ENCODE data around the gene DRC7. TPM values are rescaled to one million over a fixed set of nuclear protein-coding genes. Genes with fewer than 3 reads are reported as not detected.

The DRC7 gene
- total RNA-seq, 2 donors from 2014 or later = not detected

DNA sequence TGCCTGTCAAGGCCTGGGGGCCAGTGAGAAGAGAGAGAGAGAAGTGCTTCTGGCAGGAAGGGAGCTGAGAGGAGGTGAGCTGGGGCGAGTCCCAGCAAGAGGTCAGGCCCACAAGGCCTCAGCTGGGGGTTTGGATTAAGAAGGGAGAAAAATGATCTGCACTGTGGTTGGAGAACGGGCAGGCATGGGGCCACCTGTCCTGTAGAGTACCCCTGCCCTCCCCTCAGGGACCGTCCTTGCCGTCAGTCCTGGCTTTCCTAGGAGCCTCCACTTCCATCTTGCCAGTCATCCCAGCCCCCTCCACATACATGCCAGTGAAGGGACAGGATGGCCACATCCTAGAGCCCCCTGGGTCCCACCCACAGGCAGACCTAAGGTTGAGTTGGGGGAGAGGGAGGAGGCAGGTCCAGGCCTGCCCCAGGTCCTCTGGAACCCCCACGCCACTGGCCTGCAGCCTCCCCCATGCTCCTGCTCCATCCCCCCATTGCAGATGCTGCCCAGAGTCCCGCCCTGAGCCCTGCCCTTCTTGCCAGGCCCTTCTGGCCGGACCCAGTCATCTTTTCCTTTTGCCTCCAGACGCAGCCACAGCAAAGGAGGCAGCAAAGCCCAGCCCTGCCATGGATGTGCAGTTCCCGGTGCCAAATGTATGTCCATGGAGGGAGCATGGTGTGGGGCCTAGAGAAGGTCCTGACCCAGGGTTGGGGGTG, 59.9 kb downstream of the DRC7 start:
- no peak overlapping the region for H3K27ac ChIP-seq
- no peaks in the 10 kb centered on the region for H3K27me3 ChIP-seq
- H3K4me1 ChIP-seq = peaks cover 0 to 17% of the 10 kb centered on the region in 2 donors
- H3K4me3 ChIP-seq = no peak overlapping the region
- no peaks in the 10 kb centered on the region for H3K9me3 ChIP-seq
- peaks cover 27% of the 10 kb centered on the region for H3K36me3 ChIP-seq
- TF ChIP-seq, protein P1, sequence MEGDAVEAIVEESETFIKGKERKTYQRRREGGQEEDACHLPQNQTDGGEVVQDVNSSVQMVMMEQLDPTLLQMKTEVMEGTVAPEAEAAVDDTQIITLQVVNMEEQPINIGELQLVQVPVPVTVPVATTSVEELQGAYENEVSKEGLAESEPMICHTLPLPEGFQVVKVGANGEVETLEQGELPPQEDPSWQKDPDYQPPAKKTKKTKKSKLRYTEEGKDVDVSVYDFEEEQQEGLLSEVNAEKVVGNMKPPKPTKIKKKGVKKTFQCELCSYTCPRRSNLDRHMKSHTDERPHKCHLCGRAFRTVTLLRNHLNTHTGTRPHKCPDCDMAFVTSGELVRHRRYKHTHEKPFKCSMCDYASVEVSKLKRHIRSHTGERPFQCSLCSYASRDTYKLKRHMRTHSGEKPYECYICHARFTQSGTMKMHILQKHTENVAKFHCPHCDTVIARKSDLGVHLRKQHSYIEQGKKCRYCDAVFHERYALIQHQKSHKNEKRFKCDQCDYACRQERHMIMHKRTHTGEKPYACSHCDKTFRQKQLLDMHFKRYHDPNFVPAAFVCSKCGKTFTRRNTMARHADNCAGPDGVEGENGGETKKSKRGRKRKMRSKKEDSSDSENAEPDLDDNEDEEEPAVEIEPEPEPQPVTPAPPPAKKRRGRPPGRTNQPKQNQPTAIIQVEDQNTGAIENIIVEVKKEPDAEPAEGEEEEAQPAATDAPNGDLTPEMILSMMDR (IDR thresholded peaks at IDR 0.05) = no peak
- DNase-seq (ENCODE audit: low spot score) = no peak

DNA sequence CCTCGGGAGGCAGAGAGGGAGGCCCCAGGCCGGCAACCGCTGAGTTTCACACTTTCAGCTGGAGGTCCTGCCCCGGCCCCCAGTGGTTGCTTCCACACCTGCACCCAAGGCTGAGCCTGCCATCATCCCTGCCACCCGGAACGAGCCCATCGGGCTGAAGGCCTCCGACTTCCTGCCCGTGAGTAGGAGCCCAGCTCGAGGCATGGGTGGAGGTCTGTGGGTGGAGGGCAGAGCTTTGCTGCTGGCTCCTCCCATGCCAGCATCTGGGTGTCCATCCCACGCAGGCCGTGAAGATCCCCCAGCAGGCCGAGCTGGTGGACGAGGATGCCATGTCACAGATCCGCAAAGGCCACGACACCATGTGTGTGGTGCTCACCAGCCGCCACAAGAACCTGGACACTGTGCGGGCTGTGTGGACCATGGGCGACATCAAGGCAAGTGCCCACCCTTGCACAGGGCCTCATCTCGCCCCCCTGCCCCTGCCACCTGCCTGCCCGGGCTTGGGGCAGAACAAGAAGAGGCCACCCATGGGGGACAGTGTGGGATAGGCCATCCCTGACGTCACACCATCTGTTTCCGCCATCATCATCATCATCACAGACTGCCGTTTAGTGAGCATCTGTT, 60.6 kb downstream of the DRC7 start:
- TF ChIP-seq, protein P1 (IDR thresholded peaks at IDR 0.05) = no peak

DNA sequence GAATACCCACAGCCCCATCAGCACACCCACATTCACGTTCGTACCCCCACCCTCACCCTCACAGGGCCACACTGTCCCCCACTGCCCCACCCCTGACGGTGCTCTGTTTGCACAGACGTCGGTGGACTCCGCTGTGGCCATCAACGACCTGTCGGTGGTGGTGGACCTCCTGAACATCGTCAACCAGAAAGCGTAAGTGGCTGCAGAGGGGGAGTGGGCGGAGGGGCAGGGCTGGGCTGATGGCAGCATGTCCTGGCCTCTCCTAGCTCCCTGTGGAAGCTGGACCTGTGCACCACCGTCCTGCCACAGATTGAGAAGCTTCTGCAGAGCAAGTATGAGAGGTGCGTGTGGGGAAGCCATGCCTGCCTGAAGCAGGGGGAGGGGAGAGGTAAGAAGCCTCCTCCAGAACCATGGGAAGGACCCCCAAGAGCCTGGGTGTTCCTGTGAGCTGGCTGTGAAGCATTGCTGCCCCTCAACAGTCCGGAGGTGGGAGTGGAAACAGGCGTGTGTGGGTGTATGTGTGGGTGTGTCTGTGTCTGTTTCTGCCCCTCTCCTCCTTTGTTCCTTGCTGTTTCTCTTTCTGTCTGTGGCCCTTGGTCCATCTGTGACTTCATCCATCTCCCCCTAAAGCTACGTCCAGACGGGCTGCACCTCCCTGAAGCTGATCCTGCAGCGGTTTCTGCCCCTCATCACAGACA, 61.3 kb downstream of the DRC7 start:
- peaks cover 38% of the 10 kb centered on the region for H3K36me3 ChIP-seq
- TF ChIP-seq, protein P1 (IDR thresholded peaks at IDR 0.05) = no peak
- no peaks in the 10 kb centered on the region for H3K27me3 ChIP-seq
- no peaks in the 10 kb centered on the region for H3K9me3 ChIP-seq
- H3K4me1 ChIP-seq = peaks cover 0 to 17% of the 10 kb centered on the region in 2 donors
- no peak for DNase-seq (ENCODE audit: low spot score)
- H3K4me3 ChIP-seq = no peak overlapping the region
- H3K27ac ChIP-seq = no peak overlapping the region

More for the DNA sequence above, 60.6 kb downstream of the DRC7 start:
- H3K4me3 ChIP-seq = no peak overlapping the region
- DNase-seq (ENCODE audit: low spot score) = no peak
- H3K9me3 ChIP-seq = no peaks in the 10 kb centered on the region
- H3K4me1 ChIP-seq = peaks cover 0 to 17% of the 10 kb centered on the region in 2 donors
- H3K27me3 ChIP-seq = no peaks in the 10 kb centered on the region
- H3K36me3 ChIP-seq = peaks cover 34% of the 10 kb centered on the region
- no peak overlapping the region for H3K27ac ChIP-seq

DNA sequence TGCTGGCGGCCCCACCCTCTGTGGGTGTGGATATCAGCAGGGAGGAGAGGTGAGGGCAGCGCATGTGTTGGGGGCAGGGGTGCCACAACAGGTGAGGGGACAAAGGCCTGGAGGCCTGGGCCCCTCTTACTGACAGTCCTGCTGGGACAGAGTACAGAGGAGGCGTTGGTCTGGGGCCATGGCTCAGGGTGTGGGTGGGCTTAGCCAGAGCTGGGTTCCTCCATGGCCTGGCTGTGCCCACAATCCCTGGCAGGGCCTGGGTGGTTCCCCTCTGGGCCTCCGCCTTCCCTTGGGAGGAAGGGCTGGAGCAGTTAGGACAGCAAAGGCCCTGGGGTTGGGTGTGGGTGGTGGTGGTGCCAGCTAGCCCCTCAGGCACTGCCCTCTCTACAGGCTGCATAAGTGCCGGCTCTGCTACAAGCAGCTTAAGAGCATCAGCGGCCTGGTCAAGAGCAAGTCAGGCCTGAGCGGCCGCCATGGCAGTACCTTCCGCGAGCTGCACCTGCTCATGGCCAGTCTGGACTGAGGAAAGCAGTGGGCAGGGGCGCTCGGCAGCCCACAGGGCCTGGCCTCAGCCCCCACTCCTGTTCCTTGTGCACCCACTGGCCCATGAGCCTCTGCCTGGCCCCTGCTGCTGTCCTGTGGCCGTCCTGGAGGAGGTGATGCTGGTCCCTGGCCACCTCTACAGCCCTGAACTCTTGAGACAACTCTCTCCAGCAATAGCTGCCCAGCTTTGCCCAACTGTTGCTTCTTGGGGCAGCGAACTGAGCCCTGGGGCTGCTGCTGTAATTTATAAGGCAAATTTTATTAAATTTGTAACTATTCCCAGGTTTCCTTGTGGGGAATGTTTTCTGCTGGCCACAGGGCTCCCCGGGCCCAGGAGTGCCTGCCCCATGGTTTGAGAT, 62.1 kb downstream of the DRC7 start:
- H3K27me3 ChIP-seq = no peaks in the 10 kb centered on the region
- TF ChIP-seq, protein P1 (IDR thresholded peaks at IDR 0.05) = no peak
- peaks cover 38% of the 10 kb centered on the region for H3K36me3 ChIP-seq
- no peaks in the 10 kb centered on the region for H3K9me3 ChIP-seq
- H3K4me1 ChIP-seq = peaks cover 0 to 17% of the 10 kb centered on the region in 2 donors
- DNase-seq (ENCODE audit: low spot score) = no peak
- no peak overlapping the region for H3K4me3 ChIP-seq
- no peak overlapping the region for H3K27ac ChIP-seq

DNA sequence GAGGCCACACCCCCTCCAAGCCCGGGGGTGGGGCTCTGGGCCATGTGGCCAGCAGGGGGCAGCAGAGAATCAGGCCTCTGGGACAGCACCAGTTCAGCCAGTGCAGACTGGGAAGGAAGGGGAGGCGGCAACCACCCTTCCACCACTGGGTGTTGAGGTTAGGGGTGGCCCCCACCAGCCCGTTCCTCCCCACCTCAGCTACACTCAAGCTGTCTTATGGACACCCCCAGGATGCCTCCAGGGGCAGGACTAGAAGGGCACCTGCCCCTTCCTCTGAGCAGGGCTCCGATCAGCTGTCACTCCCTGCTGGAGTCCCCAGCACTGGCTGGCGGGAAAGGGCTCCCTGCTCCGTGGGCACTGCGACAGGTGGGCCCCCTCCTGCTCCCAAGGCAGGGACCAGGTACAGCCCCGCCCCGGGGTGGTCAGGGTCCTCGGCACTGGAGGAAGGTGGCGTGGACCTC, 62.8 kb downstream of the DRC7 start:
- H3K9me3 ChIP-seq = no peaks in the 10 kb centered on the region
- no peaks in the 10 kb centered on the region for H3K27me3 ChIP-seq
- H3K27ac ChIP-seq = peak overlapping the region in 1 of 2 donors; percentile 25
- TF ChIP-seq, protein P1 (IDR thresholded peaks at IDR 0.05) = peak; percentile 98 to 99
- peaks cover 39% of the 10 kb centered on the region for H3K36me3 ChIP-seq
- no peak overlapping the region for H3K4me3 ChIP-seq
- peaks cover 0 to 17% of the 10 kb centered on the region in 2 donors for H3K4me1 ChIP-seq
- DNase-seq (ENCODE audit: low spot score) = peak; percentile 91
